Stimulated activated CD8-positive, alpha-beta memory T cell treated with anti-CD3 and anti-CD28 coated beads, Interleukin-12 subunit alpha, Interleukin-12 subunit beta, amount 100 ng/mL, for 24 hours (primary cell): ENCODE results near the gene KCNE3.

ENCODE experiments used
- DNase-seq: peaks from one replicate; pipeline ENCODE4 v3.0.0-alpha.2; 2020; ENCODE audit errors: extremely low read depth

KCNE3 gene

GRCh38 chr11:74471668-74472429, 4.5 kb upstream of the KCNE3 start:
- no peak for DNase-seq

DNA sequence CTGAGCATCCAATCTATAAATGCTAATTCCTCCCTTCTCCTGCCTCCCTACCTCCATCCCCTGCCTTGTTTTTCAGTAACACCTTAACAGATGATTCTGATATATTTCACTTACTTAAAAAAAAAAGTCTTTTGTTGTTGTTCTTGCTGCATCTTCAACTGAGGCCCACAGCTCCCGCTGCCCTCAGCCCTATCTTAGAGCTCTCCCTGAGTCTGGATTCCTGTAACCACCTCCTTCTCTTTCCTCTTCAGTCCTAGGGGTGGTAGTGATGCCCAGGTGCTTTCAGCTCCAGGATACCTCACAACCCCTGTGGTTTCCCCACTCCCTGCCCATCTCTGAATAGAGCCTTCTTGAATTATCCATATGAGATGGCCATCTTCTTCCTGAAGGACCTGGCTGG, 3.7 kb upstream of the KCNE3 start:
- no peak for DNase-seq

DNA sequence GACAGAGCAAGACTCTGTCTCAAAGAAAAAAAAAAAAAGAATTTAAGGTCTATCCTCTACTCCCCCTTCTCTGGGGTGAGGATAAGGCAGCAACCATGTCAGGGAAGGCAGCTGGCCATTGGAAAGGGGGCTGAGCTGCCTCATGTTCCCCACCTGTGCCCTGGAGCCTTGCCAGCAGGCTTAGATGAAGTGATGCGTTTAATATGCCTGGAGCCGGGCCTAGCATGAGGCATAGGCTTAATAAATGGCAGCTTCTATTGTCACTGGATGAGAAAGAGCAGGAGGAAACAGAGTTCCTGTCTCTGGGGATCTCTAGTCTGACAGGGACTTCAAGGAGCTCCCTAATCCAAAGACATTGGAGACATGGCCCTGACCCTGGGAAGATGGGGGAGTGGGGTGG, 3.2 kb upstream of the KCNE3 start:
- DNase-seq = no peak

DNA sequence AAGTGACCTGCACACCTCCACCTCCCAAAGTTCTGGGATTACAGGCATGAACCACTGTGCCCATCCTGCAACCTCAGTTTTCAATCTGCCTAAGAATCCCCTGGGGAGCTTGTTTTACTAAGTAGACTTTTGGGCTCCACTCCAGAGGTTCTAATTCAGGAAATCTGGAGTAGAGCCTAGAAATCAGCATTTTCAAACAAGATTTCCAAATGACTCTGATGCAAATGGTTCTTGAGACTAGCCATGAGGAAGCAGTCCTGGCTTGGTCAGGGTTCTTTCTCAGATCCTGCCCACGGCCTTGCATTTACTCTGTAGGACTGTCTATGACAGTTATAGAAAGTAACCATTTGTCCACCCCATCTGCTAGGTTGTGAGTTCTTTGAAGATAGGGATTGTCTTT, 1.6 kb upstream of the KCNE3 start:
- DNase-seq = no peak

GRCh38 chr11:74468521-74468920, 1.2 kb upstream of the KCNE3 start:
- DNase-seq = no peak

DNA sequence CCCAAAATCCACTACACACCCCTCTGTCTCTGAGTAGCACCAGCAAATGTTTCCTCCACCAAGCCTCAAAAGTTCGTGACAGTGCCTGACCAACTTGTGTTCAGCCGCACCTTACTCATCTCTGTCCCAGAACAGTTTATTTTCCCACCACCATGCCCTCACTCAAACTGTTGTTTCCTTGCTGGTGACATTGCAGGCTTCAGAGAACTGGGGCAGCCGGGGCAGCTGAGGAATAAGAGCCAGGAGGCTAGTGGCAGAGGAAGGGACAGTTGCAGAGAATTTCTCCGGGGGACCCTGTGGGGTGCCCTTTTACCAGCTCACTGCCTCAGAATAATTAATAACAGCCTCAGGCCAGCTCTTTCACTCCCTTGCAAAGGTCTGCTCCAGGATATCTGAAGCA, 709 bp upstream of the KCNE3 start:
- no peak for DNase-seq

DNA sequence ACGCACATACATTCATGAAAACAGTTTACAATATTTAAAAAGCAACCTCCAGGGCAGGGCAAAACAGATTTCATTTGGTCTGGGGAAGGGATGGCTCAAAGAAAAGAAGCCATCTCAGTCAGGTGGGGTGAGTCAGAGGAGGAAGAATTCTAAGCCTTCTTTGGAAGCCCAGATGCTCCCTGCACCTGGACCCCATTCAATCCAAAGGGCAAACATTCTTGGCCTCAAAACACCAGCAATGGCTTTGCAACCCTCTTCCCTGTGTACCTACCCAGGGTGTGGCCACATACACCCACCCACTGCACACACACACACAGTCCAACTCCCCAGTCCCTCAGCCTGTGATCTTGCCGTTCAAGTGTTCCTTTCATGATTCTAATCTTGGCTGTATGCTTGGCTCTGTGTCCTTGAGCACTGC, 2.0 kb downstream of the KCNE3 start:
- DNase-seq = no peak

DNA sequence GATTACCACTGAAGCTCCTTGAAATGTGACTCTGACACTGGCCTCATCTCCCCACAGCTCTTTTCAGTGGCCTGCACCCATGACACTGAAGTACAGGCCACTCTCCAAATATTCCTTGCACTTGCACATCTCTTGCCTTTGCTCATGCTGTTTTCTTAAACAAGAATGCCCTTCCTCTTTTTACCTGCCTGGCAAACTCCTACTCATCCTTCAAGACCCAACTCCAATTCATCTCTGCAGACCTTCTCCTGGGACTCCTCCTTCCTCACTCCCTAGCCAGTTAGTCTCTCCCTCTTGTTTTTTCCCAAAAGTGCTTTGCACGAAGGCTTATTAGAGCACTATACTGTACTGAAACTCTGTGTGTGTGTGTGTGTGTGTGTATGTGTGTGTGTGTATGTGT, 2.6 kb downstream of the KCNE3 start:
- no peak for DNase-seq

DNA sequence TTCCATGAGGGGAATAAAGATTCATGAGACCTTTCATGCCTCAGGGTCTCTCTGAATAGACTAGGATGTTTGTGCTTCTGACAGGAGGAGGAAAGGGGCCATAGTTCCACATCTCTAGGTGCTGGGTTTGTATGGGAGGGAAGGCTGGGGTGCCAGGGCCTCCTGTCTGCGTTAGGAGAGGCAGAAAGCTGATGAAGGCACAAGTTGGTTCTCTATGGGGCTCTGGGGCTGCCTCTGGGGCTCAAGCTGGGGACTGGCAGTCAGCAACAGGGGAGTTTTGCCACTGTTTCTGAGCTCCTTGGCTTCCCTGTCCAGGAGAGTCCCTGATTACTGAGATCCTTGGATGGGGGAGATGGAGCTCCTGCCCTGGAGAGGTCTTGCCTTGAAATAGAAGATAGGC, 4.1 kb downstream of the KCNE3 start:
- DNase-seq = no peak

GRCh38 chr11:74462631-74463030, 4.7 kb downstream of the KCNE3 start:
- no peak for DNase-seq

GRCh38 chr11:74462009-74462408, 5.3 kb downstream of the KCNE3 start:
- DNase-seq = no peak

- DNase-seq = no peak
Measured at GRCh38 chr11:74460481-74461154, 6.7 kb downstream of the KCNE3 start.

- DNase-seq = no peak
Measured at GRCh38 chr11:74460065-74460464, 7.3 kb downstream of the KCNE3 start.

DNA sequence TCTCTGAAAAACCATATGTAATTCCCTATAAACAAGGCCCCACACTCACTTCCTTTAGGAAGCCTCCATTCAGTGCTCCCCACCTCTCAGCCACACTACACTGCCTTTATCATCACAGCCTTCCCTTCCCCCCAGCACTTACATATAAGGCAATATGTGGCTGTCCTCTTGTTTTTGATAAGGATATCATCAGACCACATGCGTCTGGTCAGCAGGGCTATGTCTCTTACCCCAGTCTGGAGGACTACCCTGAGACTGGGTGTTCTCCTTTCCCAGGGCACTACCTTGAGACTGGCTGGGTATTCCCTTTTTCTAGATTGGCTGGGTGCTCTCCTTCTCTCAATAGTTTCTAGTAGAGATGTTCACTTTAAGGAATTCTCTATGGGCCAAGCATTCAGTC, 7.8 kb downstream of the KCNE3 start:
- DNase-seq = no peak

DNA sequence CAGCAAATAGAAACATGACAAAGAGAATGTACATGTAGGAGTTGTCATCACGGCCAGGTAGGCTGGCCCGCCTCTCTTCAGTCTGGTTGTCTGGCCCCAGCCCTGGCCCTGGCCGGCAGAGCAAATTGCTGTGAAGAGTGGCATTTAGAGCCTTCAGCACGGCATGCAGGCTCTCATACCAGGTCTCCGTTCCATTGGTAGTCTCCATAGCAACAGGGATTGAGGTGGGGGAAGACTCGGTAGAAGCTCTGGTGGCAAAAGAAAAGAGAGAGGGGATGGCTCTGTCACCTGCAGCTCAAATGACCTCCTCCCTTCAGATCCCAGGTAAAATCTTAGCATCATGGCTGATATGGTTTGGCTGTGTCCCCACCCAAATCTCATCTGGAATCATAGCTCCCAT, 10.0 kb downstream of the KCNE3 start:
- no peak for DNase-seq

- DNase-seq = peak; percentile 10
Measured at GRCh38 chr11:74453373-74453975, 13.9 kb downstream of the KCNE3 start.

GRCh38 chr11:74452366-74452765, 15.0 kb downstream of the KCNE3 start:
- no peak for DNase-seq

- no peak for DNase-seq
Measured at GRCh38 chr11:74450318-74450717, 17.0 kb downstream of the KCNE3 start.

- no peak for DNase-seq
Measured at GRCh38 chr11:74449369-74449931, 17.9 kb downstream of the KCNE3 start.

DNA sequence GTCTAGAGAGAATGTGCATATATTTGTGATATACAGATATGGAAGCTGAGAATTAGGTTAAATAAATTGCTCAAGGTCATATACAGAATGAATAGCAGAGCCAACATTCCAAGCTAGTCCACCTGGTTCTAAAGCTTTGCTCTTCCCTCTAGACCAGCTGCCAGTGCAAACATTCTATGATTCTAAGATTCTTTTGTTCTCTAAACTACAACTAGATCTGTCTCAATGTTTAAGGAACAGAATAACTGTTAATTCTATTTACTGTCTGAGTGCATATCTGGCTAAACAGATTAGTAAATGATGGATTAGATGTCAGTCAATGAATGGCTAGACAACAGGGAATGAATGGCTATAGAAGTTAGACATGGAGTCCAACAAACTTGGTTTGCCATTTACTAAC, 19.6 kb downstream of the KCNE3 start:
- no peak for DNase-seq

DNA sequence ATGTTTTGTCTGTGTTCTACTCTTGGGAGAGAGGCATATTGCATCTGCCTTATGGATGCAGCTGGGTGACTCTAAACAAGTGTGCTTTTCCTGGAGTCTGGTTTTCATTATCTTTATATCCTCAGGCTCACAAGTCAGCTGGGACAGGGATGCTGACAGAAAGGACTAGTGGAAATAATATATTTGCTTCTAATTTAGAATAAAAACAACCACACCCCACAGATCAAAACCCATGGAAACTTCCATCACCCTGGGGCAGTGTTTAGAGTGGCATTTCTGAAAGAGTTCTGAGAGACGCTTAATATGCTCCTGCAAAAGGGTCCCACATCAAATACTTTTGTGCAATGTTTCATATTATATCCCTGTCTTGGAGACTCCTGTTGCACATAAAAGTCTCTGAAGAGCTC, 20.8 kb downstream of the KCNE3 start:
- no peak for DNase-seq

- no peak for DNase-seq
Measured at GRCh38 chr11:74444173-74444826, 23.0 kb downstream of the KCNE3 start.
